Tibial artery (tissue), 4 donors: ENCODE measurements around the gene FAM170A.

Experiments used
- DNase-seq, 2 donors: peaks; one replicate each; pipeline ENCODE4 v3.0.0-alpha.2; 2019
- H3K27ac ChIP-seq, 2 donors: fragments of 200-600 bp; sonication (generic) in 1 of 2; 1 replicate in 1 of 2; 2 replicates in 1 of 2; pipeline ENCODE4 v1.5.1; 2018 to 2019; ENCODE audit warnings: mild to moderate bottlenecking in 1 of 2
- H3K27me3 ChIP-seq, 2 donors: fragments of 200-600 bp; sonication (generic) in 1 of 2; one replicate each; pipeline versions ENCODE4 v1.5.1 to v1.6.0; 2016 to 2019
- H3K36me3 ChIP-seq, 3 donors: fragments of 200-600 bp; sonication (generic) in 2 of 3; one replicate each; pipeline ENCODE4 v1.5.1; 2016 to 2019; ENCODE audit warnings: mild to moderate bottlenecking in 2 of 3
- H3K4me1 ChIP-seq, 4 donors: fragments of 200-600 bp; sonication (generic) in 2 of 4; 1 replicate in 3 of 4; 2 replicates in 1 of 4; pipeline ENCODE4 v1.5.1; 2016 to 2019
- H3K4me3 ChIP-seq, 2 donors: fragments of 200-600 bp; sonication (generic) in 1 of 2; 1 replicate in 1 of 2; 2 replicates in 1 of 2; pipeline ENCODE4 v1.5.1; 2018 to 2019; ENCODE audit warnings: mild to moderate bottlenecking in 2 of 2
- H3K9me3 ChIP-seq, 3 donors: fragments of 200-600 bp; sonication (generic) in 1 of 3; one replicate each; pipeline ENCODE4 v1.5.1; 2016 to 2019
- intact Hi-C: fragments of 100-400 bp; cut with DNase I; formaldehyde crosslinking; loops from one replicate; pipeline ENCODE4 v1.15.0; 2023; ENCODE audit warnings: low total_unique reads
- TF ChIP-seq, protein P1 (sequence below), 2 experiments: fragments of 200-600 bp in 1 of 2; fragments of 450-650 bp in 1 of 2; IDR thresholded peaks; one replicate each; pipeline ENCODE4 v1.5.1; 2017 to 2019; ENCODE audit warnings: antibody characterized with exemption in 2 of 2, mild to moderate bottlenecking in 1 of 2, moderate library complexity in 1 of 2

FAM170A gene, protein sequence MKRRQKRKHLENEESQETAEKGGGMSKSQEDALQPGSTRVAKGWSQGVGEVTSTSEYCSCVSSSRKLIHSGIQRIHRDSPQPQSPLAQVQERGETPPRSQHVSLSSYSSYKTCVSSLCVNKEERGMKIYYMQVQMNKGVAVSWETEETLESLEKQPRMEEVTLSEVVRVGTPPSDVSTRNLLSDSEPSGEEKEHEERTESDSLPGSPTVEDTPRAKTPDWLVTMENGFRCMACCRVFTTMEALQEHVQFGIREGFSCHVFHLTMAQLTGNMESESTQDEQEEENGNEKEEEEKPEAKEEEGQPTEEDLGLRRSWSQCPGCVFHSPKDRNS

DNA sequence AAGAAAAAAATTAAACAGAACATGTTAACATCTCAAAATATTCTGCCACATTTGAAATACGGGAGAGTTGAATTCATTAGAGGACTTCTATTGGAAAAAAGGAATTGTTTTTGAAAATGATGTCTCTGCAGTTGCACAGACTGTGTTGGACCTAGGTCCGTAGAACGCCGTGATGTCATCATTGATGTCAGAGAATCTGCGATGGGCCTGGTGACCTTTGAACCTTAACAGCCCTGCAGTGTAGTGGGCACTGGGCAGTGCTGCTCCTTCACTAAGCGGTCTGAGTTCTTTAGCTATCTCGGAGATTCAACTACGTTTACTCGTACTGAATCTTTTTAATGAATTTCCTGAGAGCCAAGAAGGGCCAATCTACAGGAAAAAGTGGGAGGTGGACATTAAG is at the start of gene FAM170A:
TSS of gene FAM170A (plus strand) at position 220 of the 400 bp plus-strand sequence. CDS start 211 bp downstream, outside the sequence.
- DNase-seq: no peak
- Histone ChIP-seq H3K9me3 (no peaks in the 10 kb centered on the region), H3K27me3 (no peaks in the 10 kb centered on the region), H3K4me1 (peaks cover 0 to 4% (median 0%) of the 10 kb centered on the region in 4 donors), H3K36me3 (no peaks in the 10 kb centered on the region), H3K4me3 (no peak within 1 kb of the TSS), H3K27ac (no peak within 1 kb of the TSS)
- TF ChIP-seq, protein P1, sequence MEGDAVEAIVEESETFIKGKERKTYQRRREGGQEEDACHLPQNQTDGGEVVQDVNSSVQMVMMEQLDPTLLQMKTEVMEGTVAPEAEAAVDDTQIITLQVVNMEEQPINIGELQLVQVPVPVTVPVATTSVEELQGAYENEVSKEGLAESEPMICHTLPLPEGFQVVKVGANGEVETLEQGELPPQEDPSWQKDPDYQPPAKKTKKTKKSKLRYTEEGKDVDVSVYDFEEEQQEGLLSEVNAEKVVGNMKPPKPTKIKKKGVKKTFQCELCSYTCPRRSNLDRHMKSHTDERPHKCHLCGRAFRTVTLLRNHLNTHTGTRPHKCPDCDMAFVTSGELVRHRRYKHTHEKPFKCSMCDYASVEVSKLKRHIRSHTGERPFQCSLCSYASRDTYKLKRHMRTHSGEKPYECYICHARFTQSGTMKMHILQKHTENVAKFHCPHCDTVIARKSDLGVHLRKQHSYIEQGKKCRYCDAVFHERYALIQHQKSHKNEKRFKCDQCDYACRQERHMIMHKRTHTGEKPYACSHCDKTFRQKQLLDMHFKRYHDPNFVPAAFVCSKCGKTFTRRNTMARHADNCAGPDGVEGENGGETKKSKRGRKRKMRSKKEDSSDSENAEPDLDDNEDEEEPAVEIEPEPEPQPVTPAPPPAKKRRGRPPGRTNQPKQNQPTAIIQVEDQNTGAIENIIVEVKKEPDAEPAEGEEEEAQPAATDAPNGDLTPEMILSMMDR (IDR thresholded peaks at IDR 0.05): no peak
- intact Hi-C loops: no loop called here

DNA sequence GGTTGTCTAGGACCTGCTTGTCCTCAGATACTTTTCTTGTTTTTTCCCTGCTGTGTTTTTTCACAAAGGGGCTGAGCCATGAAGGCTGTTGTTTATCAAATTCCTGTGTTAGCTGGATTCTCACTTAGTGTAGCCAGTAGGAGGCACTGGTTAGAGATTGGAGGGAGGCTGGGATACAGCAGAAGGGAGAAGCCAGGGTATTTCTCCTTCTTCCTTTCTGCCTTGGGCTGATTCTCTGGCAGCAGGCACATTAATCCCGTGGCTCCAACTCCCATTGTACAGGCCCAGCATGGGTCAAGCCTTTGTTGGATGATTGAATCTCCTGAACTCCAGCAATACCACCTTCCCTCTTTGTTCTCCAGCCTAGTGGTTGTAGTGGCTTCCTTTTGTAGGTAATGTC is 46.4 kb upstream of the FAM170A start:
- TF ChIP-seq, protein P1 (IDR thresholded peaks at IDR 0.05): no peak
- Histone ChIP-seq H3K4me3 (no peak overlapping the region), H3K4me1 (peaks cover 0 to under 1% (median under 1%) of the 10 kb centered on the region in 4 donors), H3K27ac (no peak overlapping the region), H3K36me3 (no peaks in the 10 kb centered on the region), H3K9me3 (no peaks in the 10 kb centered on the region), H3K27me3 (no peaks in the 10 kb centered on the region)
- DNase-seq: no peak
- intact Hi-C loops: no loop called here

DNA sequence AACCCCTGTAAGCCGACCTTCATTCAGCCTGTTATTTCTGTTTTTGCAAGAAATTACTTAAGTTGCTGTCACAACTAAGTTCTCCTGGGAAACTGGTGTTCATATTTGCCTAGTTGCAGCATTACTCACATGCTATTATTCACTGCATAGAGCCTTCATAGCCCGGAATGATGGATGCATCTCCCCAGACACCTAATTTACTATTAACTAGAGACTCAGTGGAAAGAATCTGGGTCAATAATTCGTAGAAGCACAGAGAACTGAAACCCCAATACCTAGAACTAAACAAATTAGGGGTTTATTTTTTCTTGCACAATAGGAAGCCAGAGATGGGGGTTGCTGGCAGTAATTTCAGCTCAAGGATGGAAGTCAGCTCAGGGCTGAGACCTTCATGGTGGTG is 45.7 kb upstream of the FAM170A start:
- no peak for DNase-seq
- H3K27me3 ChIP-seq: no peaks in the 10 kb centered on the region
- no peaks in the 10 kb centered on the region for H3K36me3 ChIP-seq
- no peak overlapping the region for H3K4me3 ChIP-seq
- TF ChIP-seq, protein P1 (IDR thresholded peaks at IDR 0.05): no peak
- intact Hi-C loops: no loop called here
- H3K9me3 ChIP-seq: no peaks in the 10 kb centered on the region
- H3K27ac ChIP-seq: no peak overlapping the region
- peaks cover 0 to 5% (median 1%) of the 10 kb centered on the region in 4 donors for H3K4me1 ChIP-seq

DNA sequence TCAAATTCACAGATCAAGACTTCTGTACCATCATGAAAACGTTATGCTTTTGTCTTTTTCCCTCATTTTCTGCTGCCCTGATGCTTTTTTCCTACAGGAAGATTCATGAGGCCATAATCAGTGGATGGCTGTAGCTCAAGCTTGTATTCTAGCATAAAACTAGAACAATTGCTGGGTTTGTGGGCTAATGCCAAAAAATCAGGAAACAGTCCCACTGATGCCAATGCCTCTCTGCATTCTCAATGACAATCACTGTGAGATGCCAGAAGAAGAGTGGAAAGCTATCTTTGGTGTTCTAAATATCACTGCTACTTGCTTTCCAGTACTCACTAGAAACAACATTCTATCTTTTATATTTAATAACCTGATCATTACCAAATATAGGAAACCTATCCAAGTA is 33.3 kb upstream of the FAM170A start:
- DNase-seq: no peak
- intact Hi-C loops: no loop called here
- Histone ChIP-seq H3K9me3 (peaks cover 0 to 18% (median 0%) of the 10 kb centered on the region in 3 donors), H3K36me3 (no peaks in the 10 kb centered on the region), H3K27me3 (no peaks in the 10 kb centered on the region), H3K4me3 (no peak overlapping the region), H3K27ac (no peak overlapping the region), H3K4me1 (no peaks in the 10 kb centered on the region)
- TF ChIP-seq, protein P1 (IDR thresholded peaks at IDR 0.05): no peak

DNA sequence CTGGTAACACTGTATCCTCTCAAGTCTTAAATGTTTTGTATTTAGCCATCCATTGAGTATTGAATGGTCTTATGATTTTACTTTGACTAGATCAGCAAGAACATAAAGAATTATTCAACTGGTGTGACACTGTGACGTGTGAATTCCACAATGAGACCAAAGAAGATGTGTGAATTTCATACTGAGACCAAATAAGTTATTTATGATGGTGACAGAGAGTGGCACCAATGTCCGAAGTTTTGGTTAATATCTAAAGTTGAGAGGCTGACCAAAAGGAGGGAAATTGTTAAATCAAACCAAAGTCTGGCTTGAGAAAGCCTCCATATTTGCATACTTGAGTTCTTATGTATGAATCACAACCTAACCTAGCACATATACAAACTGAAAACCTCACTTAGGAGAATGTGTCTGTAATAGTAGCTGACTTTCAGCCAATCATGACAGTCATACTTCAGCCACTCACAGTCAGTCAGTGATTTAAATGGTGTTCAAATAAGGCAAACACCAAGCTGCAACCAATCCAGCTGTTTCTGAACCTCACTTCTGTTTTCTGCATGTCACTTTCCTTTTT is 31.5 kb upstream of the FAM170A start:
- no peaks in the 10 kb centered on the region for H3K4me1 ChIP-seq
- H3K27me3 ChIP-seq: no peaks in the 10 kb centered on the region
- H3K9me3 ChIP-seq: peaks cover 0 to 18% (median 0%) of the 10 kb centered on the region in 3 donors
- TF ChIP-seq, protein P1 (IDR thresholded peaks at IDR 0.05): no peak
- no peaks in the 10 kb centered on the region for H3K36me3 ChIP-seq
- intact Hi-C loops: no loop called here
- no peak for DNase-seq
- no peak overlapping the region for H3K27ac ChIP-seq
- H3K4me3 ChIP-seq: no peak overlapping the region
